Breast epithelium (tissue), 3 donors: Measurements from ENCODE around the gene ADARB2.

Experiments used
- CTCF ChIP-seq, 3 donors: fragments of 450-650 bp; IDR thresholded peaks; one replicate each; pipeline ENCODE4 v1.5.1; 2016 to 2017; ENCODE audit warnings: antibody characterized with exemption in 3 of 3, mild to moderate bottlenecking in 3 of 3, moderate library complexity in 3 of 3
- POLR2A ChIP-seq: fragments of 450-650 bp; IDR thresholded peaks from one replicate; pipeline ENCODE4 v1.6.1; 2016; ENCODE audit warnings: antibody characterized with exemption, mild to moderate bottlenecking, moderate library complexity
- POLR2AphosphoS5 ChIP-seq, 3 donors: sonication (generic); formaldehyde crosslinking; IDR thresholded peaks; one replicate each; pipeline ENCODE4 v1.6.1; 2017; ENCODE audit warnings: antibody characterized with exemption in 3 of 3

DNA sequence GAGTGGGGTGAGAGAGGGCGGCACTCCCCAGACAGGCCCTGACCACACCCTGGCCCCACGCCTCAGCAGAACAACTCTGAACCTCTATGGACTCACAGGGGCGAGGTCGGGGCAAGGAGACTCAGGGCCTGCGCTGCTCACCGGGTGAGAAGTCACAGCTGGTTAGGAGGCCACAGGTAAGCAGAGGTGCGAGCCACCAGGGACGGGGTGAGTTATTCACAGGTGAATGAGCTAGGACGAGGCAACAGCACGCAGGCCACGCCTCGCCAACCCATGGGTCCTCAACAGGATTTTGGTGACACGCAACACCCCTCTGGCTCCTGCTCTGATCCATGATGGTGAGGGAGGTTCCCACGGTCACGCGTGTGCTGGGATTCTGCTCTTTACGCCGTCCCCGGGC lies 202.5 kb downstream of the ADARB2 start:
- TF ChIP-seq POLR2A (no peak), CTCF (IDR thresholded peaks at IDR 0.05) (no peak), POLR2AphosphoS5 (IDR thresholded peaks at IDR 0.05) (no peak)
